ENCODE measurements around the gene ABHD3. TPM values are rescaled to one million over a fixed set of nuclear protein-coding genes. Genes with fewer than 3 reads are reported as not detected.
A peak's percentile ranks its signal among the peaks of the same experiment; 100 is the strongest.

ABHD3 gene
- total and polyA plus RNA-seq, 2 of the 8 experiments (the other 6 are each of a cell fraction or from before 2014, with no cell fraction given), result 8.4 to 12.1 TPM

DNA sequence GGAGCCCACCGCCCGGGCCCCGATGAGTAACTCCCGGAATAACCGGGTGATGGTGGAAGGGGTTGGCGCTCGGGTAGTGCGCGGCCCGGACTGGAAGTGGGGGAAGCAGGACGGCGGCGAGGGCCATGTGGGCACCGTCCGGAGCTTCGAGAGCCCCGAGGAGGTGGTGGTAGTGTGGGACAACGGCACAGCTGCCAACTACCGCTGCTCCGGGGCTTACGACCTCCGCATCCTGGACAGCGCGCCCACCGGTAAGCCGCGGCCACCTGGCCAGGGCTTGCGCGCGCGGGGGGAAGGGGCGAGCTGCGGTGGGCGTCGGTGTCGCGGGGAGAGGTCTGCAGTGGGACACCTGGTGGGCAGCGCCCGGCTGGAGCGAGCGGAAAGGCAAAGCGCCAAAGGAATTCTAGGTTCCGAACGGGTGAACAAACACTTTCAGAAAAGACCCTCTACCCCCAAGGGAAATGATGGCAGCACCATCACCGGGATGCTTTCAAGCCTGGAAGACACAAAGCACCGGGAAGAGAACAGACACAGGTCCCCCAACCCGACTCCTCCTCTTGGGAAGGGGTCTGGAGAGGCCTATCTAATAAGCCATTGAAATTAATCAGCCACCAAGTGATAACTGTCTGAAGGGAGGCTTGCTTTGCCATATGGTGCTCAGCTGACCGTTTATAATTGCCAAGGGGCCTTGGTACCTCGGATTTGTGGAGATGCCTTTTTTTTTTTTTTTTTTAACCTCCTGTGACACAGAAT is 37.2 kb upstream of the ABHD3 start:
- Histone ChIP-seq H3K23me2 (ENCODE audit: low read depth, low read length) (peaks cover 6% of the 10 kb centered on the region; the same call in 1 of the 2 replicates), H3K4ac (replicated peaks; ENCODE audit: insufficient read length, low read depth, low read length) (peak overlapping the region; percentile 38), H4K20me1 (replicated peaks in 1 of 2; ENCODE audit: control insufficient read depth in 1 of 2, insufficient read depth in 2 of 2, low read length in 2 of 2) (peaks cover 20 to 22% of the 10 kb centered on the region in 2 experiments), H3K23ac (ENCODE audit: insufficient read length) (no peak overlapping the region), H2BK20ac (ENCODE audit: low read length) (no peak overlapping the region), H3K9me3 (ENCODE audit: insufficient read depth in 2 of 2, low read depth in 1 of 2, low read length in 1 of 2) (no peaks in the 10 kb centered on the region), H3K56ac (replicated peaks; ENCODE audit: insufficient read length, low read depth, low read length) (peak overlapping the region; percentile 9), H3K36me3 (ENCODE audit: control insufficient read depth in 2 of 4, insufficient read depth in 4 of 4, low read length in 3 of 4) (no peaks in the 10 kb centered on the region), H3K14ac (ENCODE audit: insufficient read length) (no peak overlapping the region), H3K79me1 (ENCODE audit: low read depth, low read length) (no peaks in the 10 kb centered on the region), H3K27ac (ENCODE audit: low read depth, low read length) (peak overlapping the region; percentile 14; the same call in 1 of the 2 replicates), H3K79me2 (ENCODE audit: control insufficient read depth in 1 of 2, insufficient read depth in 2 of 2, low read length in 2 of 2) (peaks cover 15 to 53% of the 10 kb centered on the region in 2 experiments), H3K9ac (replicated peaks in 1 of 4; ENCODE audit: extremely low read depth in 1 of 4, low read depth in 3 of 4, low read length in 3 of 4) (peak overlapping the region; percentile 71 to 85 (median 80); a peak in 6 of 7 replicates), H3K4me1 (replicated peaks in 1 of 4; ENCODE audit: control insufficient read depth in 3 of 4, insufficient read depth in 4 of 4, low read length in 3 of 4) (peaks cover 0 to 8% (median 4%) of the 10 kb centered on the region in 4 experiments; a peak in 4 of 7 replicates), H3K18ac (ENCODE audit: extremely low read depth, low read length) (no peak overlapping the region; the same call in 1 of the 2 replicates), H2BK12ac (ENCODE audit: low read depth, low read length) (no peak overlapping the region), H4K91ac (replicated peaks; ENCODE audit: insufficient read length, low read length) (no peak overlapping the region), H4K8ac (ENCODE audit: extremely low read depth, insufficient read depth, low read length) (peak overlapping the region; percentile 79), H4K5ac (ENCODE audit: insufficient read length, low read depth, low read length) (no peak overlapping the region), H2BK5ac (ENCODE audit: low read depth, low read length) (no peak overlapping the region), H3K4me3 (ENCODE audit: extremely low read depth in 1 of 4, insufficient read depth in 2 of 4, low read depth in 3 of 4, low read length in 4 of 4) (peak overlapping the region; percentile 83 to 94 (median 88)), H2BK15ac (ENCODE audit: low read length) (no peak overlapping the region), H2BK120ac (replicated peaks; ENCODE audit: low read depth, low read length) (no peak overlapping the region), H2AK5ac (ENCODE audit: low read depth, low read length) (no peak overlapping the region), H3K4me2 (ENCODE audit: insufficient read depth in 1 of 2, low read depth in 2 of 2, low read length in 2 of 2) (peak overlapping the region; percentile 80 to 88), H2AFZ (ENCODE audit: low read length) (no peak overlapping the region), H3K27me3 (replicated peaks in 1 of 4; ENCODE audit: control insufficient read depth in 3 of 4, extremely low read depth in 1 of 4, insufficient read depth in 3 of 4, low read length in 3 of 4) (no peaks in the 10 kb centered on the region)
- no peak for FAIRE-seq
- ChIA-PET POLR2A (ENCODE audit: partially characterized antibody) (interaction anchor here (0.9 to 2.9 kb wide), 6 partner anchors 8 to 253 kb away, joined by 3 to 19 read pairs (median 6); partner anchors contain the start of genes ABHD3, ESCO1 and SNRPD1), CTCF (ENCODE audit: partially characterized antibody) (interaction anchor here (0.6 to 0.7 kb wide), 2 partner anchors 14 to 42 kb away, joined by 3 read pairs; no protein-coding TSS in a partner anchor)
- DNase-seq (ENCODE audit: low read depth in 1 of 2, low spot score in 2 of 2), result peak in 1 of 2 experiments; percentile 63
- WGBS, 2 experiments (ENCODE audit: extremely low coverage in 1 of 2, insufficient coverage in 1 of 2, insufficient read length in 1 of 2, insufficient replicate concordance in 2 of 2, low coverage in 1 of 2, low lambda C conversion rate in 2 of 2, missing lambda C conversion rate in 1 of 2), result 3% methylated on average over 48 of the region's 49 CpGs; no CpG with 5 or more reads in 1 of the 2 experiments
- TF ChIP-seq RBBP5 (IDR thresholded peaks at IDR 0.05; ENCODE audit: borderline replicate concordance, low read depth, low read length), result no peak; the same call in 1 of the 2 replicates
- TF ChIP-seq, protein P1, sequence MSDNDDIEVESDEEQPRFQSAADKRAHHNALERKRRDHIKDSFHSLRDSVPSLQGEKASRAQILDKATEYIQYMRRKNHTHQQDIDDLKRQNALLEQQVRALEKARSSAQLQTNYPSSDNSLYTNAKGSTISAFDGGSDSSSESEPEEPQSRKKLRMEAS (IDR thresholded peaks at IDR 0.05), result no peak; the same call in 1 of the 2 replicates
- TF ChIP-seq PHF8 (conservative IDR thresholded peaks at IDR 0.05; ENCODE audit: low read depth, low read length), result peak; percentile 21; the same call in 1 of the 2 replicates
- peak; percentile 16 for TF ChIP-seq KDM4A (IDR thresholded peaks at IDR 0.05; ENCODE audit: low read depth, low read length, severe bottlenecking)
- no peak for TF ChIP-seq NANOG (IDR thresholded peaks at IDR 0.05; ENCODE audit: insufficient read depth, low read depth, low read length, poor library complexity, severe bottlenecking)
- TF ChIP-seq SIN3A (conservative IDR thresholded peaks at IDR 0.05 in 1 of 2, IDR thresholded peaks at IDR 0.05 in 1 of 2; ENCODE audit: low read depth in 1 of 2, low read length in 2 of 2), result peak in 1 of 2 experiments; percentile 62; a peak in 1 of 4 replicates
- TF ChIP-seq CHD1 (IDR thresholded peaks at IDR 0.05; ENCODE audit: low read depth, low read length), result no peak
- TF ChIP-seq, protein P2, sequence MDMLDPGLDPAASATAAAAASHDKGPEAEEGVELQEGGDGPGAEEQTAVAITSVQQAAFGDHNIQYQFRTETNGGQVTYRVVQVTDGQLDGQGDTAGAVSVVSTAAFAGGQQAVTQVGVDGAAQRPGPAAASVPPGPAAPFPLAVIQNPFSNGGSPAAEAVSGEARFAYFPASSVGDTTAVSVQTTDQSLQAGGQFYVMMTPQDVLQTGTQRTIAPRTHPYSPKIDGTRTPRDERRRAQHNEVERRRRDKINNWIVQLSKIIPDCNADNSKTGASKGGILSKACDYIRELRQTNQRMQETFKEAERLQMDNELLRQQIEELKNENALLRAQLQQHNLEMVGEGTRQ (IDR thresholded peaks at IDR 0.05; ENCODE audit: low read length), result no peak
- TF ChIP-seq TEAD4 (IDR thresholded peaks at IDR 0.05; ENCODE audit: low read depth, low read length), result no peak

Data from H1 (cell line).